Stimulated activated CD4-positive, alpha-beta T cell treated with anti-CD3 and anti-CD28 coated beads, TNF-alpha, amount 100 ng/mL, for 1 hour (primary cell): Measurements from ENCODE around the gene GRHL3.

ENCODE experiments used
- DNase-seq, 3 donors: peaks; one replicate each; pipeline ENCODE4 v3.0.0-alpha.2; 2020; ENCODE audit warnings: low read depth in 3 of 3, low spot score in 1 of 3

Gene GRHL3

GRCh38 chr1:24317081-24317480 is 2.1 kb upstream of the GRHL3 start:
- no peak for DNase-seq

- DNase-seq = no peak
These were observed 1.1 kb upstream of the GRHL3 start for GRCh38 chr1:24317956-24318614.

- DNase-seq = no peak
These were observed 394 bp upstream of the GRHL3 start for GRCh38 chr1:24318615-24319311.

- DNase-seq = no peak
These were observed 805 bp downstream of the GRHL3 start for GRCh38 chr1:24319962-24320361.

- no peak for DNase-seq
These were observed 2.0 kb downstream of the GRHL3 start for GRCh38 chr1:24321126-24321525.

- peak; percentile 18 to 47 (median 19) for DNase-seq
These were observed 2.7 kb downstream of the GRHL3 start for GRCh38 chr1:24321697-24322469.

GRCh38 chr1:24322470-24323177 is 3.5 kb downstream of the GRHL3 start:
- DNase-seq = no peak

- no peak for DNase-seq
These were observed 4.1 kb downstream of the GRHL3 start for GRCh38 chr1:24323281-24323680.

GRCh38 chr1:24324903-24325302 is 5.7 kb downstream of the GRHL3 start:
- no peak for DNase-seq

- DNase-seq = no peak
These were observed 6.7 kb downstream of the GRHL3 start for GRCh38 chr1:24325587-24326449.

- DNase-seq = no peak
These were observed 8.3 kb downstream of the GRHL3 start for GRCh38 chr1:24327486-24327885.

GRCh38 chr1:24327891-24328290 is 8.7 kb downstream of the GRHL3 start:
- DNase-seq = no peak

- DNase-seq = no peak
These were observed 10.2 kb downstream of the GRHL3 start for GRCh38 chr1:24329331-24329730.

GRCh38 chr1:24329797-24330543 is 10.8 kb downstream of the GRHL3 start:
- no peak for DNase-seq

GRCh38 chr1:24331961-24332673 is 13.0 kb downstream of the GRHL3 start:
- DNase-seq = no peak

- DNase-seq = no peak
These were observed 16.9 kb downstream of the GRHL3 start for GRCh38 chr1:24336075-24336474.

- DNase-seq = no peak
These were observed 18.3 kb downstream of the GRHL3 start for GRCh38 chr1:24337455-24337854.

GRCh38 chr1:24338447-24338846 is 19.3 kb downstream of the GRHL3 start:
- DNase-seq = no peak

- DNase-seq = no peak
These were observed 20.8 kb downstream of the GRHL3 start for GRCh38 chr1:24339996-24340395.
